H1 (cell line): ENCODE results near the gene ZNF550. TPM values are rescaled to one million over a fixed set of nuclear protein-coding genes. Genes with fewer than 3 reads are reported as not detected.
A peak's percentile ranks its signal among the peaks of the same experiment; 100 is the strongest.
"Not testable (repeated sequence)": the region's sequence is repeated elsewhere in the genome, so short reads cannot be mapped to it uniquely, and the experiment has no call there.

ENCODE experiments used
- CTCF ChIA-PET: fragments of 300-600 bp; sonication (Branson Sonifier 250); formaldehyde crosslinking; loops from one replicate; lab custom pipeline; 2021; ENCODE audit not compliant: partially characterized antibody; lab: Charles Lee
- POLR2A ChIA-PET: fragments of 300-600 bp; sonication (Branson Sonifier 250); formaldehyde crosslinking; loops from one replicate; lab custom pipeline; 2021; ENCODE audit warnings: inconsistent platforms; ENCODE audit not compliant: partially characterized antibody; lab: Charles Lee
- DNase-seq, 2 experiments: peaks; one replicate each; pipeline versions ENCODE4 v3.0.0 to v3.0.0-alpha.2; 2010 to 2022; ENCODE audit warnings: low spot score in 2 of 2, low read depth in 1 of 2, mixed read lengths in 1 of 2
- FAIRE-seq: peaks from 2 replicates; lab custom pipeline; 2011; peaks lifted over from hg19 to GRCh38; lab: Jason Lieb, UNC
- H2AFZ ChIP-seq: 2 replicates; pipeline ENCODE4 v1.8.1; 2012; ENCODE audit warnings: low read length, inconsistent platforms
- H2AK5ac ChIP-seq: 2 replicates; pipeline ENCODE4 v1.6.1; 2013; ENCODE audit warnings: low read depth, low read length
- H2BK120ac ChIP-seq: replicated peaks from 2 replicates; pipeline ENCODE3; 2013; ENCODE audit warnings: low read depth, low read length, inconsistent platforms
- H2BK12ac ChIP-seq: 2 replicates; pipeline ENCODE4 v1.6.1; 2013; ENCODE audit warnings: low read depth, low read length
- H2BK15ac ChIP-seq: 2 replicates; pipeline ENCODE4 v1.6.1; 2013; ENCODE audit warnings: low read length
- H2BK20ac ChIP-seq: 2 replicates; pipeline ENCODE4 v1.6.1; 2013; ENCODE audit warnings: low read length
- H2BK5ac ChIP-seq: 2 replicates; pipeline ENCODE4 v1.6.1; 2013; ENCODE audit warnings: low read depth, low read length
- H3K14ac ChIP-seq: 2 replicates; pipeline ENCODE4 v1.6.1; 2013; ENCODE audit warnings: inconsistent platforms; ENCODE audit not compliant: insufficient read length
- H3K18ac ChIP-seq: 2 replicates; pipeline ENCODE4 v1.6.1; 2013; ENCODE audit warnings: low read length; ENCODE audit errors: extremely low read depth
- H3K23ac ChIP-seq: 2 replicates; pipeline ENCODE4 v1.6.1; 2013; ENCODE audit warnings: inconsistent platforms; ENCODE audit not compliant: insufficient read length
- H3K23me2 ChIP-seq: 2 replicates; pipeline ENCODE4 v1.6.1; 2013; ENCODE audit warnings: low read depth, low read length
- H3K27ac ChIP-seq: 2 replicates; pipeline ENCODE4 v1.6.1; 2011; ENCODE audit warnings: low read depth, low read length, inconsistent platforms
- H3K27me3 ChIP-seq, 4 experiments: replicated peaks in 1 of 4; 1 replicate in 1 of 4; 2 replicates in 3 of 4; pipeline versions ENCODE4 v1.6.1 to v1.8.1; 2011 to 2013; ENCODE audit warnings: low read length in 3 of 4, mild to moderate bottlenecking in 3 of 4, inconsistent platforms in 2 of 4, mixed read lengths in 2 of 4, moderate library complexity in 1 of 4; ENCODE audit not compliant: control insufficient read depth in 3 of 4, insufficient read depth in 3 of 4; ENCODE audit errors: extremely low read depth in 1 of 4
- H3K36me3 ChIP-seq, 4 experiments: 2 replicates each; pipeline versions ENCODE4 v1.6.1 to v1.8.1; 2011 to 2013; ENCODE audit warnings: mild to moderate bottlenecking in 4 of 4, low read length in 3 of 4, moderate library complexity in 2 of 4, control low read depth in 1 of 4, inconsistent platforms in 1 of 4; ENCODE audit not compliant: insufficient read depth in 4 of 4, control insufficient read depth in 2 of 4
- H3K4ac ChIP-seq: replicated peaks from 2 replicates; pipeline ENCODE3; 2013; ENCODE audit warnings: low read length, low read depth, mixed read lengths, inconsistent platforms; ENCODE audit not compliant: insufficient read length
- H3K4me1 ChIP-seq, 4 experiments: replicated peaks in 1 of 4; 1 replicate in 1 of 4; 2 replicates in 3 of 4; pipeline versions ENCODE4 v1.6.1 to v1.8.1; 2011 to 2013; ENCODE audit warnings: low read length in 3 of 4, inconsistent platforms in 2 of 4, mixed read lengths in 1 of 4; ENCODE audit not compliant: insufficient read depth in 4 of 4, control insufficient read depth in 3 of 4
- H3K4me2 ChIP-seq, 2 experiments: 2 replicates each; pipeline versions ENCODE4 v1.6.1 to v1.8.1; 2011 to 2013; ENCODE audit warnings: low read depth in 2 of 2, low read length in 2 of 2, control low read depth in 1 of 2, inconsistent platforms in 1 of 2, mild to moderate bottlenecking in 1 of 2; ENCODE audit not compliant: insufficient read depth in 1 of 2
- H3K4me3 ChIP-seq, 4 experiments: fragments of 200-600, 300-600 bp in 1 of 4; sonication (generic), shearing (Covaris generic), sonication (Bioruptor Twin) in 1 of 4; 2 replicates each; pipeline versions ENCODE4 v1.5.1 to v1.8.1; 2011 to 2016; ENCODE audit warnings: low read length in 4 of 4, low read depth in 3 of 4, control low read depth in 2 of 4, inconsistent platforms in 2 of 4, mild to moderate bottlenecking in 2 of 4, mixed read lengths in 1 of 4, moderate library complexity in 1 of 4; ENCODE audit not compliant: insufficient read depth in 2 of 4; ENCODE audit errors: extremely low read depth in 1 of 4
- H3K56ac ChIP-seq: replicated peaks from 2 replicates; pipeline ENCODE3; 2013; ENCODE audit warnings: low read depth, mild to moderate bottlenecking, mixed read lengths, low read length, inconsistent platforms; ENCODE audit not compliant: insufficient read length
- H3K79me1 ChIP-seq: 2 replicates; pipeline ENCODE4 v1.6.1; 2013; ENCODE audit warnings: low read depth, low read length, control low read depth
- H3K79me2 ChIP-seq, 2 experiments: 2 replicates each; pipeline versions ENCODE4 v1.6.1 to v1.8.1; 2012 to 2013; ENCODE audit warnings: low read length in 2 of 2, mild to moderate bottlenecking in 2 of 2, inconsistent platforms in 1 of 2; ENCODE audit not compliant: insufficient read depth in 2 of 2, control insufficient read depth in 1 of 2
- H3K9ac ChIP-seq, 4 experiments: replicated peaks in 1 of 4; 1 replicate in 1 of 4; 2 replicates in 3 of 4; pipeline versions ENCODE4 v1.6.1 to v1.8.1; 2011 to 2013; ENCODE audit warnings: low read depth in 3 of 4, low read length in 3 of 4, control low read depth in 2 of 4, mild to moderate bottlenecking in 2 of 4, moderate library complexity in 2 of 4, inconsistent platforms in 1 of 4; ENCODE audit errors: extremely low read depth in 1 of 4
- H3K9me3 ChIP-seq, 2 experiments: 2 replicates each; pipeline versions ENCODE4 v1.6.1 to v1.8.1; 2012 to 2013; ENCODE audit warnings: mild to moderate bottlenecking in 2 of 2, moderate library complexity in 2 of 2, control low read depth in 1 of 2, inconsistent platforms in 1 of 2, low read depth in 1 of 2, low read length in 1 of 2, mixed read lengths in 1 of 2; ENCODE audit not compliant: insufficient read depth in 2 of 2
- H4K20me1 ChIP-seq, 2 experiments: replicated peaks in 1 of 2; 2 replicates each; pipeline versions ENCODE3 to v1.8.1; 2011 to 2013; ENCODE audit warnings: inconsistent platforms in 2 of 2, low read length in 2 of 2, mild to moderate bottlenecking in 1 of 2; ENCODE audit not compliant: insufficient read depth in 2 of 2, control insufficient read depth in 1 of 2
- H4K5ac ChIP-seq: 2 replicates; pipeline ENCODE4 v1.6.1; 2013; ENCODE audit warnings: low read length, low read depth, mixed read lengths, inconsistent platforms; ENCODE audit not compliant: insufficient read length
- H4K8ac ChIP-seq: 2 replicates; pipeline ENCODE4 v1.8.0; 2013; ENCODE audit warnings: mild to moderate bottlenecking, moderate library complexity, low read length, inconsistent platforms; ENCODE audit not compliant: insufficient read depth; ENCODE audit errors: extremely low read depth
- H4K91ac ChIP-seq: replicated peaks from 2 replicates; pipeline ENCODE3; 2013; ENCODE audit warnings: low read length, mixed read lengths, inconsistent platforms; ENCODE audit not compliant: insufficient read length
- CHD2 ChIP-seq: IDR thresholded peaks from 2 replicates; pipeline ENCODE4 v1.6.1; 2012; ENCODE audit warnings: low read length, improper control_type of control experiment
- CREB1 ChIP-seq: IDR thresholded peaks from 2 replicates; pipeline ENCODE4 v1.6.1; 2012; ENCODE audit warnings: inconsistent platforms
- GABPA ChIP-seq: IDR thresholded peaks from 2 replicates; pipeline ENCODE4 v1.6.1; 2011; ENCODE audit warnings: mild to moderate bottlenecking, low read length, moderate library complexity, borderline replicate concordance; ENCODE audit not compliant: insufficient read depth
- KDM4A ChIP-seq: IDR thresholded peaks from one replicate; pipeline ENCODE4 v1.7.1; 2012; ENCODE audit warnings: low read depth, mild to moderate bottlenecking, moderate library complexity, low read length, inconsistent platforms; ENCODE audit not compliant: severe bottlenecking
- PHF8 ChIP-seq: fragments of 200-600 bp; sonication (generic); conservative IDR thresholded peaks from 2 replicates; pipeline ENCODE4 v1.7.1; 2012; ENCODE audit warnings: low read depth, mild to moderate bottlenecking, inconsistent platforms, low read length, moderate library complexity
- POLR2A ChIP-seq, 2 experiments: IDR thresholded peaks; 1 replicate in 1 of 2; 2 replicates in 1 of 2; pipeline ENCODE4 v1.6.1; 2011; ENCODE audit warnings: low read depth in 2 of 2, low read length in 2 of 2, mild to moderate bottlenecking in 2 of 2; ENCODE audit errors: control extremely low read depth in 1 of 2
- POLR2AphosphoS5 ChIP-seq: IDR thresholded peaks from 2 replicates; pipeline ENCODE4 v1.6.1; 2011; ENCODE audit warnings: low read depth, low read length
- SIN3A ChIP-seq, 2 experiments: IDR thresholded peaks in 1 of 2; conservative IDR thresholded peaks in 1 of 2; 2 replicates each; pipeline ENCODE4 v1.6.1; 2011 to 2012; ENCODE audit warnings: low read length in 2 of 2, improper control_type of control experiment in 1 of 2, low read depth in 1 of 2, mild to moderate bottlenecking in 1 of 2
- SIX5 ChIP-seq: IDR thresholded peaks from 2 replicates; pipeline ENCODE4 v1.6.1; 2011; ENCODE audit warnings: mild to moderate bottlenecking, low read depth, low read length
- SP1 ChIP-seq: IDR thresholded peaks from 2 replicates; pipeline ENCODE4 v1.6.1; 2011; ENCODE audit warnings: low read depth, low read length
- SP2 ChIP-seq: IDR thresholded peaks from 2 replicates; pipeline ENCODE4 v1.6.1; 2012; ENCODE audit warnings: mild to moderate bottlenecking, low read length, inconsistent platforms
- TAF1 ChIP-seq: IDR thresholded peaks from 2 replicates; pipeline ENCODE4 v1.6.1; 2011; ENCODE audit warnings: mild to moderate bottlenecking, low read depth, low read length
- TBP ChIP-seq: IDR thresholded peaks from 2 replicates; pipeline ENCODE4 v1.6.1; 2011; ENCODE audit warnings: low read depth, low read length, improper control_type of control experiment
- WGBS, 2 experiments: shearing (Covaris generic) in 1 of 2; methylation state at CpG; one replicate each; pipeline versions ENCODE4 v1.1.6 to v1.1.7; 2013 to 2015; ENCODE audit warnings: low lambda C conversion rate in 2 of 2, mixed read lengths in 2 of 2, inconsistent platforms in 1 of 2, low coverage in 1 of 2, missing lambda C conversion rate in 1 of 2; ENCODE audit not compliant: insufficient replicate concordance in 2 of 2, insufficient coverage in 1 of 2, insufficient read length in 1 of 2; ENCODE audit errors: extremely low coverage in 1 of 2, missing lambda C conversion rate in 1 of 2; 5-methylcytosine and 5-hydroxymethylcytosine counted together
- polyA plus RNA-seq, 7 experiments: library from polyadenylated mRNA; depleted of rRNA in 3 of 7; stranded (reverse) in 5 of 7; unstranded in 2 of 7; fragments of >200 nt in 5 of 7; fragments of 200-250 nt in 2 of 7; gene quantifications; 1 replicate in 5 of 7; 2 replicates in 1 of 7; 4 replicates in 1 of 7; pipeline versions ENCODE4 v1.2.1 to v1.2.3, GENCODE V29; 2011 to 2013; ENCODE audit warnings: missing spikeins in 2 of 7, mixed read lengths in 2 of 7
- total RNA-seq: library from RNA; stranded (reverse); fragmentation: NEBNext Ultra II Directional; extraction: Animal tissue kit (Norgen Biotek cat#: 25700); gene quantifications from 2 replicates; pipeline ENCODE4 v1.2.1, GENCODE V29; 2021

ZNF550 gene
- total and polyA plus RNA-seq, 2 of the 8 experiments (the other 6 are each of a cell fraction or from before 2014, with no cell fraction given): 4.5 to 10.7 TPM

DNA sequence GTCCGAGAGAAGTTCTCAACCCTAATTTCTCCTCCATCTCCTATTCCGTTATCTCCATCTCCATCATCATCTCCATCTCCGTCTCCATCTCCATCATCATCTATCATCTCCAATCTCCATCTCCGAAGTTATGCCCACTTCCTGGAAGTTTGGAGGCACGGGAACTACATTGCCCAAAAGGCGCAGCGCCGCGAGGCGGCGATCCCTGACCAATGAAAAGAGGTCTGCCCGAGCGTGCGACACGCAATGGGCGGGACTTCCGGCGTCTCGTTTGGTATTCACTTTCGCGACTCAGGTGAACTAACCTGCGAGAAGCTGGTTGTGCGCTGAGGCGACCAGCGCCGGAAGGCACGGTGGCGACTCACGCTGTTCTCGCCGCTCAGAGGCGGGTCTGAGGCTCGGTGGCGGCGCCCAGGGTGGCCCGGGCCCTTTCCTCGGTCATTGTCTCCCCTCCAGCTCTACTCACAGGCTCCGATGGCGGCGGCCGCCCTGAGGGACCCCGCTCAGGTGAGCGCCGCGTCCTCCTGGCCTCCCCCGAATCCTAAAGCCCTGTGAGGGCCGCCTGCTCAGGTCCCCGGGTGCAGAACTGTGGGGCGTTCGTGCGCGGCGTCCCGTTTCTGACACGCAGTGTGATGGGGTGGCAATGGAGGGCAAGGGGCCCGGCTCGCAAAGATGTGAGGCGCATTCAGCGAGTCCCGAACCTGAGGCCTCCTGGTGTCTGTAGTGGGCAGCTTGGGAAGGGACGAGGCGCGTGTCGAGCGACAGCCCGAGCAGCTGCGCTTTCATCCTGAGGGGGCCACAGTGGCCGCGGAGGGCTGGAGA, 72.0 kb downstream of the ZNF550 start, which contains the start of gene ZNF419:
Gene ZNF419 (plus strand): TSS at position 274 of the 822 bp plus-strand sequence. CDS start 201 bp downstream, at position 475.
- peak within 1 kb of the TSS; percentile 93 for H2AFZ ChIP-seq
- POLR2A ChIA-PET: interaction anchor here (0.9 to 4.1 kb wide), 12 partner anchors 9 to 514 kb away, joined by 3 to 20 read pairs (median 4); partner anchors contain the start of genes ZNF134, ZNF606, ZNF749 and ZNF772
- CTCF ChIA-PET: interaction anchor here (0.8 to 1.6 kb wide), 4 partner anchors 10 to 82 kb away, joined by 3 to 6 read pairs (median 4); partner anchors contain the start of genes ZNF749 and ZNF772

More for the DNA sequence above, 72.0 kb downstream of the ZNF550 start, which contains the start of gene ZNF419:
- not testable (repeated sequence) for H3K18ac ChIP-seq, H3K4ac ChIP-seq, H3K79me1 ChIP-seq, H3K14ac ChIP-seq, H2BK20ac ChIP-seq, H2BK5ac ChIP-seq, H2AK5ac ChIP-seq, H2BK15ac ChIP-seq, H4K20me1 ChIP-seq, H3K23me2 ChIP-seq, H3K4me1 ChIP-seq, H2BK120ac ChIP-seq, H2BK12ac ChIP-seq, H3K27me3 ChIP-seq, H4K91ac ChIP-seq, H3K56ac ChIP-seq, H3K79me2 ChIP-seq, H3K9me3 ChIP-seq, H3K23ac ChIP-seq
- FAIRE-seq: peak; percentile 89
- Histone ChIP-seq H4K8ac (peak within 1 kb of the TSS; percentile 93; the same call in 1 of the 2 replicates), H3K4me3 (peak within 1 kb of the TSS; percentile 75 to 94 (median 90)), H3K27ac (peak within 1 kb of the TSS; percentile 70; the same call in 1 of the 2 replicates), H3K36me3 (peaks cover 2 to 21% (median 8%) of the 10 kb centered on the region in 4 experiments; a peak in 6 of 8 replicates), H3K9ac (peak within 1 kb of the TSS in 3 of 4 experiments; percentile 82 to 91 (median 84); a peak in 6 of 7 replicates), H3K4me2 (peak within 1 kb of the TSS; percentile 80 to 90), H4K5ac (peak within 1 kb of the TSS; percentile 81)
- TF ChIP-seq GABPA (peak; percentile 95), CHD2 (peak; percentile 84), KDM4A (peak; percentile 70), SP1 (peak; percentile 92), SIX5 (peak; percentile 91), TAF1 (peak; percentile 88), TBP (peak; percentile 79), SIN3A (conservative IDR thresholded peaks at IDR 0.05 in 1 of 2, IDR thresholded peaks at IDR 0.05 in 1 of 2; ENCODE audit: low read depth in 1 of 2, low read length in 2 of 2) (peak in 1 of 2 experiments; percentile 57; a peak in 1 of 4 replicates), CREB1 (peak; percentile 86), POLR2A (IDR thresholded peaks at IDR 0.05; ENCODE audit: control extremely low read depth in 1 of 2, low read depth in 2 of 2, low read length in 2 of 2) (peak; percentile 71 to 94), POLR2AphosphoS5 (peak; percentile 91), SP2 (peak; percentile 54; the same call in 1 of the 2 replicates), PHF8 (peak; percentile 81)
- WGBS, 2 experiments: 3 to 83% methylated on average over 1 to 50 of the region's 69 CpGs
- peak; percentile 70 to 95 for DNase-seq
